Thoracic aorta (tissue), 2 donors: ENCODE data around the gene BCAS3. TPM values are rescaled to one million over a fixed set of nuclear protein-coding genes. Genes with fewer than 3 reads are reported as not detected.
A peak's percentile ranks its signal among the peaks of the same experiment; 100 is the strongest.

Experiments
- ATAC-seq: fragments of 150-250 bp; one replicate; pipeline ENCODE4 v1.8.0; 2017; ENCODE audit warnings: low read depth; ENCODE audit not compliant: insufficient number of reproducible peaks, low FRiP score
- DNase-seq: peaks from one replicate; pipeline ENCODE4 v3.0.0-alpha.2; 2020; ENCODE audit warnings: low spot score
- H3K27ac ChIP-seq, 2 donors: fragments of 200-600 bp; sonication (generic); 1 replicate in 1 of 2; 2 replicates in 1 of 2; pipeline ENCODE4 v1.5.1; 2016; ENCODE audit warnings: mild to moderate bottlenecking in 2 of 2, moderate library complexity in 2 of 2
- H3K27me3 ChIP-seq: fragments of 200-600 bp; sonication (generic); replicated peaks from 2 replicates; pipeline ENCODE4 v1.6.0; 2016; ENCODE audit warnings: mild to moderate bottlenecking; ENCODE audit not compliant: insufficient read depth
- H3K36me3 ChIP-seq: fragments of 200-600 bp; sonication (generic); one replicate; pipeline ENCODE4 v1.5.1; 2016
- H3K4me1 ChIP-seq, 2 donors: fragments of 200-600 bp; sonication (generic); 1 replicate in 1 of 2; 2 replicates in 1 of 2; pipeline versions ENCODE4 v1.5.1 to v1.6.0; 2016; ENCODE audit warnings: low read depth in 2 of 2, mild to moderate bottlenecking in 1 of 2; ENCODE audit not compliant: control insufficient read depth in 1 of 2
- H3K4me3 ChIP-seq: fragments of 200-600 bp; sonication (generic); 2 replicates; pipeline ENCODE4 v1.5.1; 2016; ENCODE audit warnings: mild to moderate bottlenecking
- H3K9me3 ChIP-seq: fragments of 200-600 bp; sonication (generic); 2 replicates; pipeline ENCODE4 v1.5.1; 2016
- total RNA-seq, 2 donors: library from RNA; depleted of rRNA; stranded (reverse); fragments of >200 nt; gene quantifications; one replicate each; pipeline versions ENCODE4 v1.1.0 to v1.2.3, GENCODE V29; 2016
- TF ChIP-seq, protein P1 (sequence below): fragments of 200-600 bp; sonication (generic); IDR thresholded peaks from one replicate; pipeline ENCODE4 v1.5.1; 2019; ENCODE audit warnings: antibody characterized with exemption

Gene BCAS3
- total RNA-seq, 2 donors from 2014 or later, result 35.1 to 69.3 TPM

DNA sequence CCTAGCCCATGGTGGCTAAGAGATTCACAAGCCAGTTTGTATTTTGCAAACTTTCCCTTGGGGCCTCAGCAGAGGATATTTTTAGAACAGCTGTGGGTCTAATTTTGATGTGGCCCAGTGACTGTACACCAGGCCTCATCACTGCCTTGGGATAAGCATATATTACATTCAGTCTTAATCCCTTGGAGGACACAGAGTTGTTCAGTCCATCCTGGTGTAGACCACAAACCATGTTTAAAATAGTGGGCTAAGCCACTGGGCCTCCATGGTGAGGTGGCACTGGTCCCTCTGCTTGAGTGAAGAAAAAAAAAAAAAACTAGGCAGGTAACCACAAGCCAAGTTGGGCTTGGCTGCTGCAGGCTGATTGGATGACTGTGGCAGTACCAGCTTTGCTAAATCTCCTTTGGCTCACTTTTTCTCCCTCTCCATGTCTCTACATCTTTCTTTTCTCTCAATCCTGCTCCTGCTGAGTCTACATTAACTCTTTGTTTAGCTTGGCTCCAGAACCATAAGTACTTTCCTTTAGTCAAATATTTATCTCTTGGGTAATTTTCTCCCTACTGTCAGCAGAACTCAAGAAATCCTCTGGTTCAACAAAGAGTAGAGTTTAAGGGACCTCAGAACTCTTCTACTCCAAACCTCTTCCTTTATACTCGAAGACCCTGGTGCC lies 602.0 kb downstream of the BCAS3 start:
- H3K27ac ChIP-seq, result peak overlapping the region in 1 of 2 donors; percentile 29

DNA sequence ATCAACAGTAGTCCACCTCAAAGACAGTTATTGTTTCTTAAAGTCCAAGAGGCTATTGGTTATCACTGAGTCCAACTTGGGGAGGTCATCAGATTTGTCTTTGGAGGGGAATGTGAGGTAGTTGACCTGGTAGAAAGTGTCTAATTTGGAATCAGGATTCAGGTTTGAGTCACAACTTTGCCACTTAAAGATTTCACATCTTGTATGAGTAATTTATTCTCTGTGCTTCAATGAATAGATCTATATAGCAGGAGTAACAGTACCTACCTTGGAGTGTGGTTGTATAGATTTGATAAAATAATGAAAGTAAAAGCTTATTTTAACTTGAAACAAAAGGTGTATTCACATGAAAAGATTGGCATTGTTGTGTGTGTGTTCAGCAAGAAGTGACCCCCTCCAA lies 602.7 kb downstream of the BCAS3 start:
- Histone ChIP-seq H3K27me3 (no peaks in the 10 kb centered on the region), H3K4me3 (no peak overlapping the region), H3K36me3 (no peaks in the 10 kb centered on the region), H3K27ac (peak overlapping the region in 1 of 2 donors; percentile 29), H3K9me3 (no peaks in the 10 kb centered on the region), H3K4me1 (peaks cover 10 to 18% of the 10 kb centered on the region in 2 donors)
- no peak for ATAC-seq
- TF ChIP-seq, protein P1, sequence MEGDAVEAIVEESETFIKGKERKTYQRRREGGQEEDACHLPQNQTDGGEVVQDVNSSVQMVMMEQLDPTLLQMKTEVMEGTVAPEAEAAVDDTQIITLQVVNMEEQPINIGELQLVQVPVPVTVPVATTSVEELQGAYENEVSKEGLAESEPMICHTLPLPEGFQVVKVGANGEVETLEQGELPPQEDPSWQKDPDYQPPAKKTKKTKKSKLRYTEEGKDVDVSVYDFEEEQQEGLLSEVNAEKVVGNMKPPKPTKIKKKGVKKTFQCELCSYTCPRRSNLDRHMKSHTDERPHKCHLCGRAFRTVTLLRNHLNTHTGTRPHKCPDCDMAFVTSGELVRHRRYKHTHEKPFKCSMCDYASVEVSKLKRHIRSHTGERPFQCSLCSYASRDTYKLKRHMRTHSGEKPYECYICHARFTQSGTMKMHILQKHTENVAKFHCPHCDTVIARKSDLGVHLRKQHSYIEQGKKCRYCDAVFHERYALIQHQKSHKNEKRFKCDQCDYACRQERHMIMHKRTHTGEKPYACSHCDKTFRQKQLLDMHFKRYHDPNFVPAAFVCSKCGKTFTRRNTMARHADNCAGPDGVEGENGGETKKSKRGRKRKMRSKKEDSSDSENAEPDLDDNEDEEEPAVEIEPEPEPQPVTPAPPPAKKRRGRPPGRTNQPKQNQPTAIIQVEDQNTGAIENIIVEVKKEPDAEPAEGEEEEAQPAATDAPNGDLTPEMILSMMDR, result no peak
- DNase-seq, result no peak

More for the DNA sequence above, 602.0 kb downstream of the BCAS3 start:
- H3K36me3 ChIP-seq, result no peaks in the 10 kb centered on the region
- H3K4me3 ChIP-seq, result no peak overlapping the region
- H3K9me3 ChIP-seq, result no peaks in the 10 kb centered on the region
- peaks cover 10 to 18% of the 10 kb centered on the region in 2 donors for H3K4me1 ChIP-seq
- TF ChIP-seq, protein P1, result no peak
- ATAC-seq (no peak), DNase-seq (no peak)
- no peaks in the 10 kb centered on the region for H3K27me3 ChIP-seq

DNA sequence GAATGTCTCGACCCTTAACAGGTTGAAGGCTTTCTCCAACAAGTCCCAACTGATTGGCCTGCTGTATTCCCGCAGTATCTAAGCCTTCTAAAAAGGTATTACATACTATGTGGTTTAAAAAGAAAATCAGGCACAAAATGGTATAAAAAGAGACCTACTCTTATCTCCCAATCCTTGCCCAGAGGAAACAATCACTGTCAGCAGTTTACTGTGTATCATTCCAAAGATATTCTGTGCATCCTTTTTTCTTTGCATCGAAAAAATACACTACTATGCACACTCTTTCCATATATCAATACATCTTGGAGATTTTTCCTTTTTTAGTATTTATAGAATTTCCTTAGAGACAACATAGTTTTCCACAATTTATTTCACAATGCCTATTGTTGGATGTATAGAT lies 603.2 kb downstream of the BCAS3 start:
- Histone ChIP-seq H3K36me3 (no peaks in the 10 kb centered on the region), H3K9me3 (no peaks in the 10 kb centered on the region), H3K27ac (no peak overlapping the region), H3K27me3 (no peaks in the 10 kb centered on the region), H3K4me1 (peaks cover 10 to 18% of the 10 kb centered on the region in 2 donors), H3K4me3 (no peak overlapping the region)
- no peak for ATAC-seq
- TF ChIP-seq, protein P1, result no peak
- DNase-seq, result no peak

DNA sequence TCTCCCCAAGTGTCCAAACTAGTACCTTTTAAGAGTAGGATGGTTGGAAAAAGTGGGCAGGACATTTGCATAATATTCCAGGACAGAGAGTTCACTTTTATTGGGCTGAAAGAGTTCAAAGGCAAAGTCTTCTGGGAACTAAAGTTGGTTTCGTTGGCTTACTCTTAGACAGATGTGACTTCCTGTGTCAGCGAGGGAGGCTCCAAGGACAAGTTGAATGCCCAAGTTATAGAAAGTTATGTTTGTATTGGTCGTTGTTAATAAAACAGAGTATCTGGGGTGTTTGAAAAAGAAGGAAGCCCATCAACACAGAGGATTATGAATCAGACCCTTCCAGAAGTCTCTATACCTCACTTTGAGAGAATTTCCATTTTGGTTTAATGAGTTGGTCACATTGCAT lies 604.7 kb downstream of the BCAS3 start:
- no peaks in the 10 kb centered on the region for H3K36me3 ChIP-seq
- TF ChIP-seq, protein P1, result no peak

DNA sequence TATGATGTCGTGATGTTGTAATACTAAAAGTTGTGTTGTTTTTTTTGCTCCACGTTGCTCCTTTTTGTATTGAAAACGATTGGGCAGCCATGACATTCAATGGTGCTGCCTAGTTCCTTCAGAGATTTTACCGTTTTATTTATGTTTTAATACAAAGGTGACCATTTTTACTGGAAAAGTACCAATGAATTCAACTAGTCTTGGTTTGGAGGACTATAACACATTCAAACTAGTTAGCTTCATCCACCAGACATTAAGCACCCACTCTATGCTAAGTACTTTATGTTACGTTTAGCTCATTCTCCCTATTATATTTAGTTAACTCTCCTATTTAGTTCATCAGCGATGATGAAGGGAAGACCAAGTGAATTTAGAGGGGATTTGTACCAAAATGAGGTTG lies 605.4 kb downstream of the BCAS3 start:
- TF ChIP-seq, protein P1, result no peak

More for the DNA sequence above, 604.7 kb downstream of the BCAS3 start:
- Histone ChIP-seq H3K27me3 (no peaks in the 10 kb centered on the region), H3K9me3 (no peaks in the 10 kb centered on the region), H3K27ac (no peak overlapping the region), H3K4me1 (peaks cover 10 to 18% of the 10 kb centered on the region in 2 donors), H3K4me3 (no peak overlapping the region)
- ATAC-seq, result no peak
- no peak for DNase-seq

More for the DNA sequence above, 605.4 kb downstream of the BCAS3 start:
- Histone ChIP-seq H3K4me3 (no peak overlapping the region), H3K27ac (no peak overlapping the region), H3K9me3 (no peaks in the 10 kb centered on the region), H3K36me3 (no peaks in the 10 kb centered on the region), H3K4me1 (peaks cover 10 to 18% of the 10 kb centered on the region in 2 donors), H3K27me3 (no peaks in the 10 kb centered on the region)
- ATAC-seq, result no peak
- DNase-seq, result no peak
